GM18951 (cell line): ENCODE data around the gene OLFML2B.

Experiments
- POLR2A ChIP-seq: IDR thresholded peaks from 4 replicates; pipeline ENCODE4 v1.6.1; 2011; ENCODE audit warnings: mild to moderate bottlenecking; ENCODE audit not compliant: insufficient read length, insufficient read depth; ENCODE audit errors: extremely low read depth
- in situ Hi-C: fragments of 300-500 bp; cut with MboI; formaldehyde crosslinking; loops from one replicate; pipeline ENCODE4 v1.12.0; 2022; ENCODE audit warnings: low sequenced_read_pairs, mixed read lengths, inconsistent platforms; ENCODE audit not compliant: unreplicated experiment

The OLFML2B gene

GRCh38 chr1:161949548-161949947 lies 74.1 kb downstream of the OLFML2B start:
- in situ Hi-C loops = no loop called here
- TF ChIP-seq POLR2A = no peak

DNA sequence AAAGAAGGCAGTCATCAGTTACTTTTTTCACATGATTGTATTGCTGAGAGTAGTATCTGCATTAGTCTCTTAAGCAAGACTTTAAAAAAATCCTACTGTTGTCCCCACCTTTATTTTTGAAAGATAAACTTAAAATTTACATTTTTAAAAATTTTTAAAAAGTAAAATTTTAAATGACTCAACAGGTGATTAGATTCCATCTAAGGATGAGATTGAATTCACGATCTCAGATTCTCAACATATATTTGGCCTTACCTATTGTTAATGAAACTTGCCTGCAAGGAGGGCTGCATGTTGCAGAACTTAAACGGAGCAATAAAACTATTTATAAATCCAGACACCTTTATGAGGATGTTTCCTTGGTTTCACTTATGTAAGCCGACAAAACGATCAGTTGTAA lies 75.2 kb downstream of the OLFML2B start:
- TF ChIP-seq POLR2A = no peak
- in situ Hi-C loops = no loop called here

- no peak for TF ChIP-seq POLR2A
- in situ Hi-C loops = no loop called here
Observed at GRCh38 chr1:161946071-161946987, 77.3 kb downstream of the OLFML2B start.

- TF ChIP-seq POLR2A = no peak
- in situ Hi-C loops = no loop called here
Observed at GRCh38 chr1:161945306-161946060, 78.2 kb downstream of the OLFML2B start.

DNA sequence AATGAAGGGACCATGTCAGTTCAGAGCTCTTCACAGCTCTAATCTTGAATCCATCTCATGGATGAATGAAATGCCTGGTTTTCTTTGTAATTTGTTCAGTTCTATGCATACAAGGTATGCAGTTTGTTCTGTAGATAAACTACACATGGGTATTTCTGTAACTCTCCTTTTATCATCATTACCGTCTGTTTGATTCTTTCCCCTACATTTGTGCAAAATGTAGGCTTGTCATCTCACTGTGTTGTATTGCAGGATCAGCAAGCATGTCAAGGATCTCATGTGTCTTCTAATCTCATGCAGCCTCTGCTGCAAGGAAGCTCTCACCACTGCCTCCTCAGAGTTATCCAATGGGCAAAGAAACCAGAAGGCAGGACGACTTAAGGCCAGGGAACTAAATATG lies 79.3 kb downstream of the OLFML2B start:
- in situ Hi-C loops = no loop called here
- no peak for TF ChIP-seq POLR2A

DNA sequence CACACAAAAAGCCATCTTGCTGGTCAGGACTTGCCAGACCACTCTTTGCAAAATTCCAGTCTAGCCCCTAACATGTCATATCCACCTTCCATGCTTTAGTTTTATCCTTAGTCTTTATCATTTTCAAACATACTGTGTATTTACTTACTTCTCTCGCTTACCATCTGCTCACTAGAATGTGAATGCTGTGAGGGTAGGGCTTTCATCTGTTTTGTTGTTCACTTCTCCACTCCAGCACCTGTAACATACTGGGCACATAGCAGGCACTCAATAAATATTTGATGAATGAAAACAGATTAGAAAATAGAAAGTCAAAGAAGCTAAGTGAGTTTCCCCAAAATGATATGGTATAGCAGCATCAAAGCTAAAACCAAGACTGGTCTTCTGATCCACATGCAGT lies 79.9 kb downstream of the OLFML2B start:
- TF ChIP-seq POLR2A = no peak
- in situ Hi-C loops = no loop called here

DNA sequence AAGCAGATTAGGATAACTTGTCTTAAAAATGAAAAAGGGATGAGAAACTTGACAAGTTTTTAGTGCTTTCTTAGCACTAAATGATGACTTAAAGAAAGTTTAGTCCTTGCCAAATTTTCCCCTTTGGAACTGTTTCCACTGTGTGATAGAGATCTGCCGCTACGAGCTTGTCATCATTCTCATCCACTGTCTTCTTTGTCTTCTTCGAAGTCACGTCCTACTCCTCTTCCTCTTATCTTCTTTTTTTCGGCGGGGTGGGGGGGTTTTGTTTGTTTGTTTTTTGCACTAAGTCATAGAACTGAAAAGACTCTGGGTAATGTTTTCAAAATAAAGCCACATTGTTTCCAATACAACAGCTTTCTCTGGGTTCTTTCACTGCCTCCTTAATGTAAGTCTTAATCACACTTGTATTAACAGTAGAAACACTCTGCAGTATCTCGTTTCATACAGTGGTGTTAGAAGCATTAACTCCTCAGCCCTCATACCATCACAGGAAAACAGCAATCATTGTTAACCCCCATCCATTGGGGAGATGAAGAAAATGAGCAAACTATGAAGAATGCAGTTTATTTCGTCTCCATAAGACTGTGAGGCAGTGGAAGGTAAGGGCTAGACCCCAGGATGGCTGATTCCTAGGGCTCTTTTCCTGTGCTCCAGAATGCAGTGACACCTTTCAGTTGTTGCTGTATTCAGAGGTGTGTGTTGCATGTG lies 81.8 kb downstream of the OLFML2B start:
- in situ Hi-C loops = no loop called here
- TF ChIP-seq POLR2A = no peak

GRCh38 chr1:161940866-161941591 lies 82.6 kb downstream of the OLFML2B start:
- TF ChIP-seq POLR2A = no peak
- in situ Hi-C loops = no loop called here

DNA sequence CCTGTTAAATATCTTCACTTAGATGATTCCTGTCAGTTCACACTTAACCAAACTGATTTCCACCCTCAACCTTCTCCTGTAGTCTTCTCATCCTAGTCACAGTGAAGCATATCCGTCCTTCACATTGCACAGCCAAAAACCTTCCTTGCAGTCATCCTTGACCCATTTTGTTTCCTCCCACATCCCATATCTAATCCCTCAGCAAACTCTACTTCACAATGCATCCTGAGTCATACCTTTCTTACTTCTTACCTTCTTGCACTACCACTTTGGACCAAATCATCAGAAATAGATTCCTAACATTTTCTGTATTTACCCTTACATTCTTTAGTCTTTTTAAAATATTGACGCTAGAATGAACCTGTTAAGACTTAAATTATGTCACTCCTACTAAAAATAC lies 86.9 kb downstream of the OLFML2B start:
- in situ Hi-C loops = no loop called here
- TF ChIP-seq POLR2A = no peak

GRCh38 chr1:161935264-161935663 lies 88.4 kb downstream of the OLFML2B start:
- no peak for TF ChIP-seq POLR2A
- in situ Hi-C loops = no loop called here

- in situ Hi-C loops = no loop called here
- TF ChIP-seq POLR2A = no peak
Observed at GRCh38 chr1:161933592-161934588, 89.8 kb downstream of the OLFML2B start.
